DMS53 treated with DMSO at 0.1 percent for 48 hours (cell line): ENCODE data around the gene FOXN1.
"Not testable (repeated sequence)": the region's sequence is repeated elsewhere in the genome, so short reads cannot be mapped to it uniquely, and the experiment has no call there.

Source experiments
- DNase-seq: peaks from one replicate; lab custom pipeline; 2025; ENCODE audit not compliant: unreplicated experiment; lab: John Stamatoyannopoulos, UW

FOXN1 gene

DNA sequence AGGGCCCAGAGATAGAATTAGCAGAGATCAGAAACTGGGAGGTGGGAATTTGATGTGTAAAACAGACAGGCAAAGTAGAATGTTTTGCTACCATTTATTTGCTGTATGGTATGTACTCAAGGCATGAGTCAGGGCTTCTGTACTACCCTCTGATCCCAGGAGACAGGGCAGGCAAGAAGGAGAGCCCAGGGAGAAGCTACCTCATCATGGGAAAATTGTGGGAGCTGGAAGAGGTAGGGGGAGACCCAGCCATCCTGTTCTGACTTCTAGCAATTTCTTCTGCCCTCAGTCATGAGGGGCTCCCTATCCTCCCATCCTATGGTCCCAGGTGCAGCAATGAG, 66.9 kb downstream of the FOXN1 start:
- DNase-seq, result no peak

GRCh38 chr17:28573521-28573920, 67.4 kb downstream of the FOXN1 start:
- DNase-seq, result no peak

GRCh38 chr17:28573966-28574480, 67.9 kb downstream of the FOXN1 start:
- DNase-seq, result no peak

DNA sequence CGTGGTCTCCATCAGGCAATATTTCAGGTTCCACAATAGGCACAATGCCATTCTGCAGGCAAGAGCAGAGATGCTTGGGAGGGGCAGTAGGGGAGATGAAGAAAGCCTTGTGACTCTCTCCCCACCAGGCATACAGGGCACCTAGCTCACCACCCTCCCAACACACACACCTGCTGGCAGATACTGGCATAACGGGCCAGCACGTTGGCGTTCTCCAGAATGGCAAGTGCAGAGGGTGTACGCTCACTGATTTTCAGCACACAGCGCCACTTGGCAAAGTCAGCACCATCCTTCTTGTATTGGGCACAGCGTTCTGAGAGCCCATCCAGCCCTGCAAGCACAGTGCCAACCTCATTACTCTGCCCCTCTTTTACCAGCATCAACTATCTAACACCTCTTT, 68.4 kb downstream of the FOXN1 start:
- no peak for DNase-seq

GRCh38 chr17:28575126-28575795, 69.1 kb downstream of the FOXN1 start:
- DNase-seq, result no peak

DNA sequence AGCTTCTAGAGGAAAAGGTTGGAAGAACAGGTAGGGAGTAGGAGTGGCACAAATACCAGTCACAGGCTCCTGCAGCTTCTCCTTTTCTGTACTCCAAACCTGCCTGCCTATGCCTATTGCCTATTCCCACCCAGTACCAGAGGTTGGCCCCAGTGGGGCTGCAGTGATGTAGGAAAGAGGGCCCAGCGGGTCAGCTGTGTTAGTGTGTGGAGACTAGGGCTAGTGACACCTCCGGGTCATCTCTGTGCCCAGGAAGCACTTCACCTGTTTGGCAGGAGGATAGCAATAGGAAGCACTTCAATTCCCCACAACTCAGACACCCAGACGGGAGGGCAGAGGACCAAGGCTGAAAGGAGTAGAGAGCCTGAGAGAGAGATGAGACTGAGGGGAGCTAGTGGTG, 69.9 kb downstream of the FOXN1 start:
- not testable (repeated sequence) for DNase-seq

DNA sequence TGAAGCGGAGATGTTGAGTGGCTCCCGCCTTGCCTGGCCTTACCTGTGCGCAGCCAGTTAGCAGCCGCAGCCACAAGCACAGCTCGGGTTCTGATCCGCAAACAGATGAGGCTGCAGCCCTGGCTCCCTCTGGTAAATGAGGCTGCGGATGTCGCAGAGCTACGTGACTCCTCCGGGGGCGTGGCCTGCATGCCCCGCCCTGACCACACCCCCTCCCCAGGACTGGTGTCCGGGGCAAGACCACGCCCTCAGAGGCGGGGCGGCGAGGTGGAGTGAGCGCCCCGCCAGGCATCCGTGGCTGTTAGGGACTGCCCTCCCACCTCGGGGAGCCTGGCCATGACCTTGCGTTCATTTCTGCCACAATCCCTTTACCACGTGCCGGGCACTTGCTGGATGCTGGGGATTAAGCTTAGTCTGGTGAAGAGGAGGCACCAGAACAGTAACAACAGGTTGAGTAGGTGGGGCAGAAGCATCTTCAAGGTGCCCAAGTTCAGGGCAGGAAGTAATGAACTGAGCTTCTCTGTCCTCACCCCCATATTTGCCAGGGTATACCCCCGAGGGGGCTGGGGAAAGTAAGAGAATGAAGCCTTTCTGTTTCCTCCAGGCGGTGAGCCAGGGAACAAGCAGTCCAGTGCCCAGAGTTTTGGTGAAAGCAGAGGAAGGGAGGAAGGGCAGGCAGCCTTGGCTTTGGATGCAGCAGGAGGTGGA, 70.8 kb downstream of the FOXN1 start, which contains the start of gene ALDOC:
ALDOC (minus strand) TSS at position 138 of the 708 bp plus-strand sequence. CDS start 1,363 bp downstream, outside the sequence.
- peak; percentile 78 for DNase-seq

DNA sequence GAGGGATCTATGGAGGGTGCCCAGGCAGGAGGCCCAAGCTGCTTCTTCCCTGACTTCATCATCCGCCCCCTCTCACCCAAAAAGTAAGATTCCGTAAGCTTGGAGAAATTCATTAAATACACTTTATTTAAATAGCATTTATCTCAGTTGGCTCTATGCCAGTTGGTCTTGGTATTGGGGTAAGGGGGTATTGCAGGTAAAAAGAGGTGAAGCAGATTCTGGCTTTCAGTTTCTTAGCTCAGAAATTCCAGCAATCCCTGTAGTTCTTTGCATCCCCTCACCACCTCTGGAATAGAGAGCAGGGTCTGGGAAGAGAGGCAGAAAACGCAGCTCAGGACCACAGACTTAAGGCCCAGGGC, 71.3 kb downstream of the FOXN1 start:
- DNase-seq, result no peak

DNA sequence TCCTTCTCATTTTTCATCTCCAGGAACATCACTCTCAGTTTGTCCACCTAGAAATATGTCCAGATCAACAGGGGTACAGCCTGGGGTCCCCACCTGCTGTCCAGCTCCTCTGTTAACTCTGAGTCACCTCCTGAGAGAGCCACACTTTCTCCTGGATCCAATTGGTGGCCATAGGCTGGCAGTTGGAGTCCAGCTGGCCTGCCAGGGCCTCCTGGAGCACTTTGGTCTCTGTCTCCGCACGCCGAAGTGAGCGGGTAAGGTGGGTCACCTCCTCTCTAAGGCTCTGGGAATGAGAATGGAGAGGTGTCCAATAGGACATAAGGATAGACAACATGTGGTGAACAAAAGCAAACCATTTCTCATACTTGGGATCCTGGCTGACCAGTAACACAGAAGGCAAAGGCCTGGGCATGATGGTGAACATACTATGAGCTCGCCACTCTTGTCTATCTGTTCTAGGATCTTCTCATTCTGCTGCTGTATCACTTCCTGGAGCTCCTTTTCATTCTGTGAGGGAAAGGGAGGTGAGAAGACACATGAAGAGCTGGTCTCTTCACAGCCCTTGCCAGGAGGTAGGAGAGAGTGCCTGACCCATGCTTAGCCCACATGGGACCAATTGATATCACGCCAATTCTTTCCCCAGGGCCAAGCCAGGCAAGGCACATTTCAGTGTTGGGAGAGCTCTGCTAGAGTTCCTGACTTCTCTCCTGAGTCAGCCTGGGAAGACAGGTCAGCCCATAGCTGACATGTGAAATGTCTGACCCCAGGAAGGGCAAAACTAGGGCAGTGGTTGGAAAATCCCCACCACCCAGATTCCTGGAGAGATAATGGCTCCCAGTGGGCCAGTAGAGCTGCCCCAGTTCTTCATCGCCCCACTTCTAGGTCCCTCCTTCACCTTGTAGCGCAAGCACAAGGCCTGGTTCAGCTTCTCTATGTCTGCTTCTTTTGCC, 72.4 kb downstream of the FOXN1 start:
- DNase-seq, result no peak

GRCh38 chr17:28579526-28579925, 73.4 kb downstream of the FOXN1 start:
- DNase-seq, result no peak

GRCh38 chr17:28580959-28581358, 74.8 kb downstream of the FOXN1 start:
- no peak for DNase-seq

DNA sequence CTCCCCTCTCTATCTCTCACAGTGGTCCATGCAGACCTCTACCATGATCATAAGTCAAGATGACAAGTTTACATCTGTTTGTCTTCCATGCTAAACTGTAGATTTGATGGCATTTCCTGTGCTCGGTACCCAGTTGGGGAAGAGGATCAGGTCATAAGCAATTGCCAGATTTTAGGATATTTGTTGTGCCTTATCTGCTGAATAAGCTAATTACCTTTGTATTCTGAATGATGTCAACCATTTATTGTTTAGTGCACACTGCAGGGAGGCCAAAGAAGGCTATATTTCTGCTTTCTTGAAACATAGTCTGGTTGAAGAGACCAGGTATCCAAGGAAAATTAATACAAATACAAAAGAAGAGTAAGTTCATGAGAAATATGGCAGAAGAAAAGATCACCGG, 76.4 kb downstream of the FOXN1 start:
- DNase-seq, result no peak

GRCh38 chr17:28584434-28584833, 78.3 kb downstream of the FOXN1 start:
- no peak for DNase-seq

- no peak for DNase-seq
Observed at GRCh38 chr17:28585851-28586250, 79.7 kb downstream of the FOXN1 start.
